Pancreas (tissue), 10 donors: ENCODE measurements around the gene AXDND1. TPM values are rescaled to one million over a fixed set of nuclear protein-coding genes. Genes with fewer than 3 reads are reported as not detected.
"Not testable (repeated sequence)": the region's sequence is repeated elsewhere in the genome, so short reads cannot be mapped to it uniquely, and the experiment has no call there.

Source experiments
- ATAC-seq, 4 donors: fragments of 200-7000 bp; cut with Tn5 transposase; one replicate each; pipeline versions ENCODE4 v1.8.0 to v1.9.1; 2020; ENCODE audit warnings: mild to moderate bottlenecking in 4 of 4, moderate library complexity in 4 of 4
- DNase-seq, 6 donors: peaks; one replicate each; pipeline ENCODE4 v3.0.0-alpha.2; 2020
- FAIRE-seq: peaks from 2 replicates; lab custom pipeline; 2012; peaks lifted over from hg19 to GRCh38; lab: Jason Lieb, UNC
- H3K27ac ChIP-seq, 4 donors: fragments of 200-600 bp; sonication (generic); 1 replicate in 3 of 4; 2 replicates in 1 of 4; pipeline versions ENCODE4 v1.5.0 to v1.8.0; 2020
- H3K27me3 ChIP-seq, 4 donors: fragments of 200-600 bp; one replicate each; pipeline ENCODE4 v1.8.0; 2021
- H3K36me3 ChIP-seq, 3 donors: fragments of 200-600 bp; sonication (generic) in 1 of 3; one replicate each; pipeline versions ENCODE4 v1.5.0 to v1.8.0; 2020 to 2021
- H3K4me1 ChIP-seq, 3 donors: fragments of 200-600 bp; one replicate each; pipeline ENCODE4 v1.8.0; 2021
- H3K4me3 ChIP-seq, 4 donors: fragments of 200-600 bp; sonication (generic) in 2 of 4; one replicate each; pipeline versions ENCODE4 v1.5.0 to v1.8.0; 2020 to 2021
- H3K9me3 ChIP-seq, 4 donors: fragments of 200-600 bp; one replicate each; pipeline ENCODE4 v1.8.0; 2021
- CTCF ChIP-seq, 4 donors: fragments of 200-600 bp; sonication (generic) in 3 of 4; IDR thresholded peaks; one replicate each; pipeline versions ENCODE4 v1.5.0 to v1.8.0; 2021; ENCODE audit warnings: antibody characterized with exemption in 4 of 4
- WGBS, 2 donors: extraction: QIAGEN DNeasy Blood & Tissue Kit; methylation state at CpG; one replicate each; pipeline ENCODE4 v1.1.7; 2013; 5-methylcytosine and 5-hydroxymethylcytosine counted together
- intact Hi-C, 3 donors: fragments of 100-400 bp; cut with DNase I; formaldehyde crosslinking; loops; one replicate each; pipeline versions ENCODE4 v1.11.1 to v1.14.2; 2022
- polyA plus RNA-seq, 2 donors: library from polyadenylated mRNA; stranded (reverse); fragments of 200-250 nt; gene quantifications; one replicate each; pipeline ENCODE4 v1.2.3, GENCODE V29; 2013
- total RNA-seq, 6 donors: library from RNA; stranded (reverse); fragmentation: NEBNext Ultra II Directional in 4 of 6; extraction: Animal tissue kit (Norgen Biotek cat#: 25700) in 4 of 6; gene quantifications; one replicate each; pipeline versions ENCODE4 v1.2.1 to v1.2.4, GENCODE V29; 2021 to 2023
- donor health status: healthy with polysubstance abuse.
- donor health status: DM: no; HTN: no; CAD: no; lungs with moderate emphysema.
- donor health status: DM: no; HTN: no; CAD: no.
- donor health status: control.
- donor health status: control.
- donor health status: Bipolar disorder and iron deficiency.
- donor health status: DM: yes; HTN: yes; CAD: no.
- donor health status: DM: no; HTN: no; CAD: no.
- donor health status: DM: no; HTN: no; CAD: no.
- donor health status: DM: yes; HTN: yes; CAD: no.

The AXDND1 gene
- total and polyA plus RNA-seq, 8 donors: 0.09 to 0.45 (median 0.34) TPM; not detected in 2

GRCh38 chr1:179380299-179380698 lies 14.5 kb downstream of the AXDND1 start:
- Histone ChIP-seq H3K9me3 (no peaks in the 10 kb centered on the region), H3K27ac (no peak overlapping the region), H3K36me3 (no peaks in the 10 kb centered on the region), H3K4me1 (no peaks in the 10 kb centered on the region), H3K27me3 (no peaks in the 10 kb centered on the region), H3K4me3 (no peak overlapping the region)
- FAIRE-seq: no peak
- DNase-seq: no peak
- no peak for TF ChIP-seq CTCF (IDR thresholded peaks at IDR 0.05)
- intact Hi-C loops: no loop called here
- no peak for ATAC-seq

GRCh38 chr1:179384027-179384426 lies 18.3 kb downstream of the AXDND1 start:
- Histone ChIP-seq H3K4me3 (no peak overlapping the region), H3K27me3 (no peaks in the 10 kb centered on the region), H3K36me3 (no peaks in the 10 kb centered on the region), H3K27ac (no peak overlapping the region), H3K9me3 (no peaks in the 10 kb centered on the region), H3K4me1 (no peaks in the 10 kb centered on the region)
- FAIRE-seq (peak; percentile 9), ATAC-seq (no peak), DNase-seq (no peak)
- 48 to 49% methylated on average over 1 of the region's 1 CpG for WGBS, 2 donors
- intact Hi-C loops: no loop called here
- no peak for TF ChIP-seq CTCF (IDR thresholded peaks at IDR 0.05)

GRCh38 chr1:179385510-179385909 lies 19.7 kb downstream of the AXDND1 start:
- no peak for TF ChIP-seq CTCF (IDR thresholded peaks at IDR 0.05)
- FAIRE-seq (no peak), ATAC-seq (no peak), DNase-seq (no peak)
- no peaks in the 10 kb centered on the region for H3K9me3 ChIP-seq
- H3K27ac ChIP-seq: no peak overlapping the region
- H3K4me1 ChIP-seq: no peaks in the 10 kb centered on the region
- no peak overlapping the region for H3K4me3 ChIP-seq
- intact Hi-C loops: no loop called here
- H3K36me3 ChIP-seq: no peaks in the 10 kb centered on the region
- no peaks in the 10 kb centered on the region for H3K27me3 ChIP-seq
- WGBS, 2 donors: 97 to 100% methylated on average over 1 of the region's 1 CpG

GRCh38 chr1:179393721-179394120 lies 27.9 kb downstream of the AXDND1 start:
- WGBS, 2 donors: 85 to 88% methylated on average over 3 of the region's 3 CpGs
- no peaks in the 10 kb centered on the region for H3K4me1 ChIP-seq
- H3K27me3 ChIP-seq: no peaks in the 10 kb centered on the region
- intact Hi-C loops: no loop called here
- no peak for DNase-seq
- no peak for ATAC-seq
- H3K4me3 ChIP-seq: no peak overlapping the region
- H3K9me3 ChIP-seq: no peaks in the 10 kb centered on the region
- no peak for TF ChIP-seq CTCF (IDR thresholded peaks at IDR 0.05)
- FAIRE-seq: no peak
- H3K27ac ChIP-seq: no peak overlapping the region
- H3K36me3 ChIP-seq: no peaks in the 10 kb centered on the region

- H3K27ac ChIP-seq, H3K4me3 ChIP-seq, H3K9me3 ChIP-seq, H3K27me3 ChIP-seq, ATAC-seq, H3K4me1 ChIP-seq, intact Hi-C loops, DNase-seq, H3K36me3 ChIP-seq, FAIRE-seq: not testable (repeated sequence)
- 49 to 62% methylated on average over 2 of the region's 2 CpGs for WGBS, 2 donors
Observed at GRCh38 chr1:179399399-179399798, 33.6 kb downstream of the AXDND1 start.

GRCh38 chr1:179417760-179418159 lies 52.0 kb downstream of the AXDND1 start:
- 62 to 67% methylated on average over 1 of the region's 3 CpGs for WGBS, 2 donors
- intact Hi-C loops, FAIRE-seq: not testable (repeated sequence)

GRCh38 chr1:179418706-179419105 lies 52.9 kb downstream of the AXDND1 start:
- 85 to 100% methylated on average over 11 to 25 of the region's 32 CpGs for WGBS, 2 donors
- H3K9me3 ChIP-seq, FAIRE-seq, intact Hi-C loops, H3K4me3 ChIP-seq, H3K27ac ChIP-seq, ATAC-seq, H3K36me3 ChIP-seq, H3K4me1 ChIP-seq, H3K27me3 ChIP-seq: not testable (repeated sequence)
- peak in 1 of 6 donors; percentile 19 for DNase-seq

More at GRCh38 chr1:179417760-179418159, 52.0 kb downstream of the AXDND1 start:
- H3K27ac ChIP-seq, ATAC-seq, H3K36me3 ChIP-seq, H3K27me3 ChIP-seq, DNase-seq, H3K4me3 ChIP-seq, H3K4me1 ChIP-seq, H3K9me3 ChIP-seq: not testable (repeated sequence)
